ENCODE results near the gene DNAJC30.

DNAJC30 gene

GRCh38 chr7:73703757-73704639, 20.7 kb upstream of the DNAJC30 start:
- Mint-ChIP-seq H3K9me3 (no peaks in the 10 kb centered on the region), H3K27ac (no peak overlapping the region), H3K27me3 (peaks cover 19 to 36% of the 10 kb centered on the region in 2 donors), H3K4me1 (peaks cover 25 to 26% of the 10 kb centered on the region in 2 donors), H3K4me3 (peak overlapping the region; percentile 39 to 57), H3K36me3 (peaks cover 25 to 47% of the 10 kb centered on the region in 2 donors)
- DNase-seq (no peak), ATAC-seq (replicated peaks) (peak; percentile 68 to 75)

- peaks cover 25 to 26% of the 10 kb centered on the region in 2 donors for H3K4me1 Mint-ChIP-seq
- H3K27me3 Mint-ChIP-seq, result peaks cover 19 to 36% of the 10 kb centered on the region in 2 donors
- peak overlapping the region; percentile 39 to 57 for H3K4me3 Mint-ChIP-seq
- DNase-seq (no peak), ATAC-seq (replicated peaks) (no peak)
- H3K27ac Mint-ChIP-seq, result no peak overlapping the region
- H3K9me3 Mint-ChIP-seq, result no peaks in the 10 kb centered on the region
- peaks cover 32 to 50% of the 10 kb centered on the region in 2 donors for H3K36me3 Mint-ChIP-seq
Observed at GRCh38 chr7:73703225-73703624, 20.0 kb upstream of the DNAJC30 start.

- peaks cover 31 to 54% of the 10 kb centered on the region in 2 donors for H3K36me3 Mint-ChIP-seq
- H3K9me3 Mint-ChIP-seq, result no peaks in the 10 kb centered on the region
- DNase-seq, result no peak
- H3K27ac Mint-ChIP-seq, result no peak overlapping the region
- no peak for ATAC-seq (replicated peaks)
- no peak overlapping the region for H3K4me3 Mint-ChIP-seq
- peaks cover 19 to 36% of the 10 kb centered on the region in 2 donors for H3K27me3 Mint-ChIP-seq
- H3K4me1 Mint-ChIP-seq, result peaks cover 25 to 26% of the 10 kb centered on the region in 2 donors
Observed at GRCh38 chr7:73702665-73703064, 19.4 kb upstream of the DNAJC30 start.

GRCh38 chr7:73702226-73702625, 19.0 kb upstream of the DNAJC30 start:
- Mint-ChIP-seq H3K27ac (no peak overlapping the region), H3K4me1 (peaks cover 23% of the 10 kb centered on the region in 2 donors), H3K27me3 (peaks cover 19 to 36% of the 10 kb centered on the region in 2 donors), H3K36me3 (peaks cover 33 to 58% of the 10 kb centered on the region in 2 donors), H3K4me3 (no peak overlapping the region), H3K9me3 (no peaks in the 10 kb centered on the region)
- ATAC-seq (replicated peaks) (no peak), DNase-seq (no peak)

- Mint-ChIP-seq H3K9me3 (no peaks in the 10 kb centered on the region), H3K36me3 (peaks cover 40 to 63% of the 10 kb centered on the region in 2 donors), H3K27me3 (peaks cover 15 to 29% of the 10 kb centered on the region in 2 donors), H3K27ac (no peak overlapping the region), H3K4me1 (peaks cover 15% of the 10 kb centered on the region in 2 donors), H3K4me3 (no peak overlapping the region)
- ATAC-seq (replicated peaks) (peak; percentile 26 to 47), DNase-seq (no peak)
Observed at GRCh38 chr7:73701357-73701995, 18.2 kb upstream of the DNAJC30 start.

- no peak for ATAC-seq (replicated peaks)
- Mint-ChIP-seq H3K36me3 (peaks cover 43 to 70% of the 10 kb centered on the region in 2 donors), H3K4me3 (no peak overlapping the region)
Observed at GRCh38 chr7:73700581-73701134, 17.4 kb upstream of the DNAJC30 start.

GRCh38 chr7:73700069-73700423, 16.8 kb upstream of the DNAJC30 start:
- Mint-ChIP-seq H3K27ac (peak overlapping the region; percentile 9), H3K9me3 (no peaks in the 10 kb centered on the region), H3K36me3 (peaks cover 49 to 75% of the 10 kb centered on the region in 2 donors), H3K4me3 (no peak overlapping the region), H3K27me3 (peaks cover 12 to 22% of the 10 kb centered on the region in 2 donors), H3K4me1 (peaks cover 8 to 12% of the 10 kb centered on the region in 2 donors)
- no peak for ATAC-seq (replicated peaks)
- no peak for DNase-seq

More at GRCh38 chr7:73700581-73701134, 17.4 kb upstream of the DNAJC30 start:
- Mint-ChIP-seq H3K4me1 (peaks cover 8 to 12% of the 10 kb centered on the region in 2 donors), H3K9me3 (no peaks in the 10 kb centered on the region), H3K27me3 (peaks cover 12 to 22% of the 10 kb centered on the region in 2 donors), H3K27ac (no peak overlapping the region)
- DNase-seq, result no peak

GRCh38 chr7:73699370-73700068, 16.3 kb upstream of the DNAJC30 start:
- Mint-ChIP-seq H3K9me3 (no peaks in the 10 kb centered on the region), H3K4me3 (no peak overlapping the region), H3K36me3 (peaks cover 54 to 79% of the 10 kb centered on the region in 2 donors), H3K27me3 (peaks cover 12 to 22% of the 10 kb centered on the region in 2 donors), H3K4me1 (peaks cover 8 to 12% of the 10 kb centered on the region in 2 donors), H3K27ac (no peak overlapping the region)
- DNase-seq (no peak), ATAC-seq (replicated peaks) (no peak)

- peaks cover 58 to 82% of the 10 kb centered on the region in 2 donors for H3K36me3 Mint-ChIP-seq
- ATAC-seq (replicated peaks) (no peak), DNase-seq (no peak)
- peaks cover 12 to 19% of the 10 kb centered on the region in 2 donors for H3K27me3 Mint-ChIP-seq
- H3K4me3 Mint-ChIP-seq, result no peak overlapping the region
- peak overlapping the region; percentile 56 for H3K27ac Mint-ChIP-seq
- peaks cover 5 to 6% of the 10 kb centered on the region in 2 donors for H3K4me1 Mint-ChIP-seq
- no peaks in the 10 kb centered on the region for H3K9me3 Mint-ChIP-seq
Observed at GRCh38 chr7:73698410-73698809, 15.2 kb upstream of the DNAJC30 start.

GRCh38 chr7:73696372-73696771, 13.1 kb upstream of the DNAJC30 start:
- Mint-ChIP-seq H3K4me3 (no peak overlapping the region), H3K27me3 (peaks cover under 1 to 1% of the 10 kb centered on the region in 2 donors), H3K36me3 (peaks cover 58 to 80% of the 10 kb centered on the region in 2 donors), H3K9me3 (no peaks in the 10 kb centered on the region), H3K4me1 (no peaks in the 10 kb centered on the region), H3K27ac (no peak overlapping the region)
- ATAC-seq (replicated peaks) (no peak), DNase-seq (no peak)

GRCh38 chr7:73690646-73691045, 7.4 kb upstream of the DNAJC30 start:
- Mint-ChIP-seq H3K9me3 (no peaks in the 10 kb centered on the region), H3K27ac (no peak overlapping the region), H3K4me3 (no peak overlapping the region), H3K4me1 (peaks cover 10 to 30% of the 10 kb centered on the region in 2 donors), H3K36me3 (peaks cover 50 to 64% of the 10 kb centered on the region in 2 donors), H3K27me3 (no peaks in the 10 kb centered on the region)
- ATAC-seq (replicated peaks) (no peak), DNase-seq (no peak)

- Mint-ChIP-seq H3K27me3 (no peaks in the 10 kb centered on the region), H3K4me3 (no peak overlapping the region), H3K27ac (no peak overlapping the region), H3K36me3 (peaks cover 38 to 57% of the 10 kb centered on the region in 2 donors), H3K4me1 (peaks cover 16 to 38% of the 10 kb centered on the region in 2 donors), H3K9me3 (no peaks in the 10 kb centered on the region)
- DNase-seq (no peak), ATAC-seq (replicated peaks) (no peak)
Observed at GRCh38 chr7:73688288-73688687, 5.0 kb upstream of the DNAJC30 start.

- H3K4me1 Mint-ChIP-seq, result peaks cover 26 to 58% of the 10 kb centered on the region in 2 donors
Observed at GRCh38 chr7:73685311-73685710, 2.1 kb upstream of the DNAJC30 start.

More at GRCh38 chr7:73685311-73685710, 2.1 kb upstream of the DNAJC30 start:
- peak overlapping the region; percentile 65 for H3K27ac Mint-ChIP-seq
- no peaks in the 10 kb centered on the region for H3K9me3 Mint-ChIP-seq
- no peaks in the 10 kb centered on the region for H3K27me3 Mint-ChIP-seq
- H3K36me3 Mint-ChIP-seq, result peaks cover 32 to 46% of the 10 kb centered on the region in 2 donors
- no peak for ATAC-seq (replicated peaks)
- H3K4me3 Mint-ChIP-seq, result peak overlapping the region; percentile 32 to 52
- DNase-seq, result no peak
